ENCODE data around the gene TINCR.

GRCh38 chr19:5615756-5616327 lies 48.1 kb upstream of the TINCR start:
- TF ChIP-seq, protein P1, sequence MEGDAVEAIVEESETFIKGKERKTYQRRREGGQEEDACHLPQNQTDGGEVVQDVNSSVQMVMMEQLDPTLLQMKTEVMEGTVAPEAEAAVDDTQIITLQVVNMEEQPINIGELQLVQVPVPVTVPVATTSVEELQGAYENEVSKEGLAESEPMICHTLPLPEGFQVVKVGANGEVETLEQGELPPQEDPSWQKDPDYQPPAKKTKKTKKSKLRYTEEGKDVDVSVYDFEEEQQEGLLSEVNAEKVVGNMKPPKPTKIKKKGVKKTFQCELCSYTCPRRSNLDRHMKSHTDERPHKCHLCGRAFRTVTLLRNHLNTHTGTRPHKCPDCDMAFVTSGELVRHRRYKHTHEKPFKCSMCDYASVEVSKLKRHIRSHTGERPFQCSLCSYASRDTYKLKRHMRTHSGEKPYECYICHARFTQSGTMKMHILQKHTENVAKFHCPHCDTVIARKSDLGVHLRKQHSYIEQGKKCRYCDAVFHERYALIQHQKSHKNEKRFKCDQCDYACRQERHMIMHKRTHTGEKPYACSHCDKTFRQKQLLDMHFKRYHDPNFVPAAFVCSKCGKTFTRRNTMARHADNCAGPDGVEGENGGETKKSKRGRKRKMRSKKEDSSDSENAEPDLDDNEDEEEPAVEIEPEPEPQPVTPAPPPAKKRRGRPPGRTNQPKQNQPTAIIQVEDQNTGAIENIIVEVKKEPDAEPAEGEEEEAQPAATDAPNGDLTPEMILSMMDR (IDR thresholded peaks at IDR 0.05; ENCODE audit: insufficient read depth, low read length), result no peak
- TF ChIP-seq POLR2AphosphoS5 (IDR thresholded peaks at IDR 0.05; ENCODE audit: low read depth) (no peak), SPI1 (IDR thresholded peaks at IDR 0.05; ENCODE audit: borderline replicate concordance, low read depth) (no peak)
- TF ChIP-seq, protein P2, sequence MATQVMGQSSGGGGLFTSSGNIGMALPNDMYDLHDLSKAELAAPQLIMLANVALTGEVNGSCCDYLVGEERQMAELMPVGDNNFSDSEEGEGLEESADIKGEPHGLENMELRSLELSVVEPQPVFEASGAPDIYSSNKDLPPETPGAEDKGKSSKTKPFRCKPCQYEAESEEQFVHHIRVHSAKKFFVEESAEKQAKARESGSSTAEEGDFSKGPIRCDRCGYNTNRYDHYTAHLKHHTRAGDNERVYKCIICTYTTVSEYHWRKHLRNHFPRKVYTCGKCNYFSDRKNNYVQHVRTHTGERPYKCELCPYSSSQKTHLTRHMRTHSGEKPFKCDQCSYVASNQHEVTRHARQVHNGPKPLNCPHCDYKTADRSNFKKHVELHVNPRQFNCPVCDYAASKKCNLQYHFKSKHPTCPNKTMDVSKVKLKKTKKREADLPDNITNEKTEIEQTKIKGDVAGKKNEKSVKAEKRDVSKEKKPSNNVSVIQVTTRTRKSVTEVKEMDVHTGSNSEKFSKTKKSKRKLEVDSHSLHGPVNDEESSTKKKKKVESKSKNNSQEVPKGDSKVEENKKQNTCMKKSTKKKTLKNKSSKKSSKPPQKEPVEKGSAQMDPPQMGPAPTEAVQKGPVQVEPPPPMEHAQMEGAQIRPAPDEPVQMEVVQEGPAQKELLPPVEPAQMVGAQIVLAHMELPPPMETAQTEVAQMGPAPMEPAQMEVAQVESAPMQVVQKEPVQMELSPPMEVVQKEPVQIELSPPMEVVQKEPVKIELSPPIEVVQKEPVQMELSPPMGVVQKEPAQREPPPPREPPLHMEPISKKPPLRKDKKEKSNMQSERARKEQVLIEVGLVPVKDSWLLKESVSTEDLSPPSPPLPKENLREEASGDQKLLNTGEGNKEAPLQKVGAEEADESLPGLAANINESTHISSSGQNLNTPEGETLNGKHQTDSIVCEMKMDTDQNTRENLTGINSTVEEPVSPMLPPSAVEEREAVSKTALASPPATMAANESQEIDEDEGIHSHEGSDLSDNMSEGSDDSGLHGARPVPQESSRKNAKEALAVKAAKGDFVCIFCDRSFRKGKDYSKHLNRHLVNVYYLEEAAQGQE (IDR thresholded peaks at IDR 0.05; ENCODE audit: insufficient replicate concordance, low read depth), result no peak

Measured in HL-60 (cell line).